Measurements from ENCODE around the gene ITGBL1.

ITGBL1 gene

GRCh38 chr13:101569807-101570206 lies 117.3 kb downstream of the ITGBL1 start:
- H2AFZ ChIP-seq (ENCODE audit: low read length) = no peak overlapping the region
- no peaks in the 10 kb centered on the region for H3K79me2 ChIP-seq (ENCODE audit: insufficient read depth, low read length)
- H3K9me3 ChIP-seq (ENCODE audit: low read length) = no peaks in the 10 kb centered on the region
- no peak overlapping the region for H3K9ac ChIP-seq (ENCODE audit: low read length)
- H3K27me3 ChIP-seq (ENCODE audit: insufficient read depth, low read length) = no peaks in the 10 kb centered on the region
- H3K4me3 ChIP-seq (ENCODE audit: low read depth, low read length, poor library complexity, severe bottlenecking) = no peak overlapping the region
- no peak overlapping the region for H3K4me2 ChIP-seq (ENCODE audit: low read length)
- H3K4me1 ChIP-seq (ENCODE audit: insufficient read depth, low read length, severe bottlenecking) = no peaks in the 10 kb centered on the region
- H3K27ac ChIP-seq (ENCODE audit: low read depth, low read length, poor library complexity, severe bottlenecking) = no peak overlapping the region
- no peaks in the 10 kb centered on the region for H4K20me1 ChIP-seq (ENCODE audit: insufficient read depth, low read length)
- H3K9me2 ChIP-seq (ENCODE audit: low read depth, low read length) = no peaks in the 10 kb centered on the region
- no peaks in the 10 kb centered on the region for H3K36me3 ChIP-seq (ENCODE audit: insufficient read depth, low read length)
- H3F3A ChIP-seq (ENCODE audit: insufficient read depth, low read length) = no peaks in the 10 kb centered on the region
- no peak for TF ChIP-seq EZH2 (IDR thresholded peaks at IDR 0.05; ENCODE audit: borderline replicate concordance, low read length)
- no peak for TF ChIP-seq CTCF (IDR thresholded peaks at IDR 0.05; ENCODE audit: low read length)

- Histone ChIP-seq H3K9ac (ENCODE audit: low read length) (no peak overlapping the region), H3K4me1 (ENCODE audit: insufficient read depth, low read length, severe bottlenecking) (no peaks in the 10 kb centered on the region), H3K36me3 (ENCODE audit: insufficient read depth, low read length) (no peaks in the 10 kb centered on the region), H4K20me1 (ENCODE audit: insufficient read depth, low read length) (no peaks in the 10 kb centered on the region), H3K9me3 (ENCODE audit: low read length) (no peaks in the 10 kb centered on the region), H3K79me2 (ENCODE audit: insufficient read depth, low read length) (no peaks in the 10 kb centered on the region), H3K9me2 (ENCODE audit: low read depth, low read length) (no peaks in the 10 kb centered on the region), H3K4me2 (ENCODE audit: low read length) (no peak overlapping the region), H2AFZ (ENCODE audit: low read length) (no peak overlapping the region), H3K27me3 (ENCODE audit: insufficient read depth, low read length) (no peaks in the 10 kb centered on the region), H3F3A (ENCODE audit: insufficient read depth, low read length) (no peaks in the 10 kb centered on the region), H3K27ac (ENCODE audit: low read depth, low read length, poor library complexity, severe bottlenecking) (no peak overlapping the region), H3K4me3 (ENCODE audit: low read depth, low read length, poor library complexity, severe bottlenecking) (no peak overlapping the region)
- TF ChIP-seq CTCF (IDR thresholded peaks at IDR 0.05; ENCODE audit: low read length) (no peak), EZH2 (IDR thresholded peaks at IDR 0.05; ENCODE audit: borderline replicate concordance, low read length) (no peak)
These were observed 117.9 kb downstream of the ITGBL1 start for GRCh38 chr13:101570410-101570809.

- Histone ChIP-seq H3K9me2 (ENCODE audit: low read depth, low read length) (no peaks in the 10 kb centered on the region), H3K27me3 (ENCODE audit: insufficient read depth, low read length) (no peaks in the 10 kb centered on the region), H3K27ac (ENCODE audit: low read depth, low read length, poor library complexity, severe bottlenecking) (no peak overlapping the region), H2AFZ (ENCODE audit: low read length) (no peak overlapping the region), H3K4me1 (ENCODE audit: insufficient read depth, low read length, severe bottlenecking) (no peaks in the 10 kb centered on the region), H3K9ac (ENCODE audit: low read length) (no peak overlapping the region), H3F3A (ENCODE audit: insufficient read depth, low read length) (no peaks in the 10 kb centered on the region), H4K20me1 (ENCODE audit: insufficient read depth, low read length) (no peaks in the 10 kb centered on the region), H3K4me3 (ENCODE audit: low read depth, low read length, poor library complexity, severe bottlenecking) (no peak overlapping the region), H3K4me2 (ENCODE audit: low read length) (no peak overlapping the region), H3K79me2 (ENCODE audit: insufficient read depth, low read length) (no peaks in the 10 kb centered on the region), H3K9me3 (ENCODE audit: low read length) (no peaks in the 10 kb centered on the region), H3K36me3 (ENCODE audit: insufficient read depth, low read length) (no peaks in the 10 kb centered on the region)
- TF ChIP-seq CTCF (IDR thresholded peaks at IDR 0.05; ENCODE audit: low read length) (no peak), EZH2 (IDR thresholded peaks at IDR 0.05; ENCODE audit: borderline replicate concordance, low read length) (no peak)
These were observed 120.0 kb downstream of the ITGBL1 start for GRCh38 chr13:101572456-101572855.
